Astrocyte (in vitro differentiated cells and primary cell): Measurements from ENCODE around the gene SLC52A3. TPM values are rescaled to one million over a fixed set of nuclear protein-coding genes. Genes with fewer than 3 reads are reported as not detected.

ENCODE experiments used
- DNase-seq: peaks from one replicate; pipeline ENCODE4 v3.0.0-alpha.2; 2010; ENCODE audit warnings: low read depth
- FAIRE-seq: peaks from 2 replicates; lab custom pipeline; 2011; peaks lifted over from hg19 to GRCh38; lab: Jason Lieb, UNC
- H2AFZ ChIP-seq: 2 replicates; pipeline ENCODE4 v1.6.0; 2012; ENCODE audit warnings: low read depth, low read length, inconsistent platforms
- H3K27ac ChIP-seq: 2 replicates; pipeline ENCODE4 v1.5.1; 2011; ENCODE audit warnings: low read depth, low read length, inconsistent platforms
- H3K27me3 ChIP-seq: 2 replicates; pipeline ENCODE4 v1.6.0; 2011; ENCODE audit warnings: low read length, inconsistent platforms; ENCODE audit not compliant: insufficient read depth
- H3K36me3 ChIP-seq: 2 replicates; pipeline ENCODE4 v1.5.1; 2011; ENCODE audit warnings: low read length, inconsistent platforms; ENCODE audit not compliant: insufficient read depth
- H3K4me1 ChIP-seq: 2 replicates; pipeline ENCODE4 v1.5.1; 2011; ENCODE audit warnings: low read length, inconsistent platforms; ENCODE audit not compliant: insufficient read depth
- H3K4me2 ChIP-seq: 2 replicates; pipeline ENCODE4 v1.6.0; 2012; ENCODE audit warnings: low read length, inconsistent platforms
- H3K4me3 ChIP-seq: 2 replicates; pipeline ENCODE4 v1.5.1; 2011; ENCODE audit warnings: low read depth, mild to moderate bottlenecking, low read length, inconsistent platforms; ENCODE audit not compliant: insufficient read depth
- H3K79me2 ChIP-seq: 2 replicates; pipeline ENCODE4 v1.6.0; 2012; ENCODE audit warnings: mild to moderate bottlenecking, low read length, inconsistent platforms; ENCODE audit not compliant: insufficient read depth
- H3K9ac ChIP-seq: 2 replicates; pipeline ENCODE4 v1.6.0; 2012; ENCODE audit warnings: mild to moderate bottlenecking, low read length, inconsistent platforms
- H3K9me3 ChIP-seq: 2 replicates; pipeline ENCODE4 v1.5.1; 2012; ENCODE audit warnings: low read depth, mild to moderate bottlenecking, low read length, inconsistent platforms; ENCODE audit not compliant: insufficient read depth
- H4K20me1 ChIP-seq: 2 replicates; pipeline ENCODE4 v1.6.0; 2012; ENCODE audit warnings: low read length, inconsistent platforms; ENCODE audit not compliant: insufficient read depth
- H3K27ac Mint-ChIP-seq: one replicate; pipeline ENCODE4 v1.8.0; 2021; ENCODE audit warnings: mild to moderate bottlenecking, mixed read lengths; ENCODE audit not compliant: unreplicated experiment
- H3K27me3 Mint-ChIP-seq: one replicate; pipeline ENCODE4 v1.8.0; 2021; ENCODE audit warnings: low read depth, mixed read lengths; ENCODE audit not compliant: unreplicated experiment
- H3K36me3 Mint-ChIP-seq: one replicate; pipeline ENCODE4 v1.8.0; 2021; ENCODE audit warnings: low read depth, mixed read lengths; ENCODE audit not compliant: unreplicated experiment
- H3K4me1 Mint-ChIP-seq: one replicate; pipeline ENCODE4 v1.8.0; 2021; ENCODE audit warnings: low read depth, mixed read lengths; ENCODE audit not compliant: unreplicated experiment
- H3K4me3 Mint-ChIP-seq: one replicate; pipeline ENCODE4 v1.8.0; 2021; ENCODE audit warnings: mild to moderate bottlenecking, moderate library complexity, mixed read lengths; ENCODE audit not compliant: unreplicated experiment
- H3K9me3 Mint-ChIP-seq: one replicate; pipeline ENCODE4 v1.8.0; 2021; ENCODE audit warnings: mild to moderate bottlenecking, mixed read lengths; ENCODE audit not compliant: unreplicated experiment
- CTCF ChIP-seq: IDR thresholded peaks from 2 replicates; pipeline ENCODE4 v1.5.1; 2011; ENCODE audit warnings: low read depth, mild to moderate bottlenecking, inconsistent platforms, low read length, moderate library complexity; ENCODE audit not compliant: insufficient read depth
- EZH2 ChIP-seq: IDR thresholded peaks from 2 replicates; pipeline ENCODE4 v1.6.1; 2012; ENCODE audit warnings: mild to moderate bottlenecking, low read length, inconsistent platforms; ENCODE audit not compliant: insufficient read depth
- total RNA-seq: library from RNA; stranded (reverse); gene quantifications from 2 replicates; pipeline ENCODE4 v1.2.1, GENCODE V29; 2021

The SLC52A3 gene
- total RNA-seq, 1 donor from 2014 or later: 0.09 TPM

DNA sequence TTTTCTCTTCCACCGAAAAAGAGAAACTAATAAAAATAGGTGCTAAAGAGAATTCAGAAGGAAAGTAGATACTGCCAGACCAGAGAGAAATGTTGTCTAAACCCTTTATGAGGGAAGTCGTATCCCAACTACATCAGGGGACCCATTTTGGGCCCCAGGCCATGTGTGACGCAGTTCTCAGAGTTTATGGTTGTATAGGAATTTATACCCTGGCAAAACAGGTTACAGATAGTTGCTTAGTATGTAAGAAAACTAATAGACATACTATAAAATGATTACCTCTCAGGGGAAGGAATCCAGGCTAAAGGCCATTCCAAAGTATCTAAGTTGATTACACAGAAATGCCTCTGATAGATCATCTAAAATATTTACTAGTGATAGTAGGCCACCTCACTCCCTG is 28.6 kb upstream of the SLC52A3 start:
- DNase-seq: no peak
- TF ChIP-seq EZH2: no peak
- no peak for TF ChIP-seq CTCF
- Histone ChIP-seq H3K27me3 (no peaks in the 10 kb centered on the region), H4K20me1 (no peaks in the 10 kb centered on the region), H2AFZ (no peak overlapping the region), H3K79me2 (no peaks in the 10 kb centered on the region), H3K4me2 (no peak overlapping the region), H3K9ac (no peak overlapping the region), H3K4me1 (no peaks in the 10 kb centered on the region), H3K9me3 (no peaks in the 10 kb centered on the region), H3K4me3 (no peak overlapping the region), H3K36me3 (no peaks in the 10 kb centered on the region), H3K27ac (no peak overlapping the region)
- Mint-ChIP-seq H3K9me3 (peaks cover 14% of the 10 kb centered on the region), H3K4me1 (no peaks in the 10 kb centered on the region), H3K36me3 (peaks cover 2% of the 10 kb centered on the region), H3K27me3 (peaks cover 10% of the 10 kb centered on the region), H3K27ac (no peak overlapping the region), H3K4me3 (no peak overlapping the region)
- FAIRE-seq: no peak

DNA sequence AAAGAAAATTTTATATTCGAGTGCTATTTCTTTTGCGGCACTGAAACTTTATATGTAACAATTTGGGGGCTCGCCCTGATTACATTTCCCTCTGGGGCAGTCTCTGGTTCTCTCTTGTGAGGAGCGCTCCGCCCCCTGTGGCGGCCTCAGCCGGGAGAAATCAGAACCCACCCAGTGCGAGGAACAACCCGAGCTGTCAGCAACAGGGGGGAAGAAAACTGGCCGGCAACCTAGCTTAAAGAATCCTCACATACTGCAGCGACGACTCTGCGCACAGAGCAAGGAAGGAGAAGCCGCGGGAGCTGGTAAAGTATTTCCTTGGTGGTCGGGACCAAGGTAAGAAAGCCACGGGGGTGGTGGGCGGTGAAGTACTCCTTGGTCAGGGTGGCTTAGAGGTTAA is 23.9 kb upstream of the SLC52A3 start:
- no peak for FAIRE-seq
- H3K27me3 Mint-ChIP-seq: peaks cover 5% of the 10 kb centered on the region
- H3K4me3 Mint-ChIP-seq: no peak overlapping the region
- Histone ChIP-seq H3K9ac (no peak overlapping the region), H3K4me1 (no peaks in the 10 kb centered on the region), H3K36me3 (no peaks in the 10 kb centered on the region), H3K27me3 (no peaks in the 10 kb centered on the region), H4K20me1 (no peaks in the 10 kb centered on the region), H3K4me3 (no peak overlapping the region), H3K9me3 (no peaks in the 10 kb centered on the region), H3K79me2 (no peaks in the 10 kb centered on the region), H3K27ac (no peak overlapping the region), H3K4me2 (no peak overlapping the region), H2AFZ (no peak overlapping the region)
- no peak for DNase-seq
- no peak overlapping the region for H3K27ac Mint-ChIP-seq
- H3K36me3 Mint-ChIP-seq: peaks cover 2% of the 10 kb centered on the region
- TF ChIP-seq EZH2 (no peak), CTCF (no peak)
- H3K9me3 Mint-ChIP-seq: peaks cover 12% of the 10 kb centered on the region
- H3K4me1 Mint-ChIP-seq: no peaks in the 10 kb centered on the region

DNA sequence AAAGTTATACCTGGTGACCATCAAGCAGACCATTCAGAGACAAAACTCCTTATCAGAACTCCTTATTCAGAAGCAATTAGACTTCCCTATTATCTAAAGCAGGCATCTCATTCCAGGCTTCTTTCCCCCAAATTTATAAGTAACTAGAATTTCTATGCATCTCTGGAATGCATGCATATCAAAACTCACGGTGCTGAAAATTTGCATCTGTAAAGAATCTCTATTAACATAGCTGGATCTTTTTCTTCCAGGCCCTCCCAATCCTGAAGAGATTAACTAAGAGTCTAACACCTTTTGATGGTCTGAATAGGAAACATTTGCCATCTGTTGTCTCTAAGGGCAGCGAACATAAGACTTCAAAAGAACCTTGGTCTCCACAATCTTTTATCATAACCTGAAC is 22.8 kb upstream of the SLC52A3 start:
- Histone ChIP-seq H3K4me2 (no peak overlapping the region), H3K36me3 (no peaks in the 10 kb centered on the region), H2AFZ (no peak overlapping the region), H3K27ac (no peak overlapping the region), H3K9ac (no peak overlapping the region), H3K4me3 (no peak overlapping the region), H3K9me3 (no peaks in the 10 kb centered on the region), H3K4me1 (no peaks in the 10 kb centered on the region), H3K79me2 (no peaks in the 10 kb centered on the region), H3K27me3 (no peaks in the 10 kb centered on the region), H4K20me1 (no peaks in the 10 kb centered on the region)
- Mint-ChIP-seq H3K9me3 (peaks cover 14% of the 10 kb centered on the region), H3K27me3 (peaks cover 13% of the 10 kb centered on the region), H3K36me3 (peaks cover 2% of the 10 kb centered on the region), H3K4me3 (no peak overlapping the region), H3K27ac (no peak overlapping the region), H3K4me1 (no peaks in the 10 kb centered on the region)
- TF ChIP-seq EZH2 (no peak), CTCF (no peak)
- DNase-seq (no peak), FAIRE-seq (no peak)
